CD4-positive, alpha-beta T cell treated with Interleukin-4 for 1 hour (primary cell): ENCODE data around the gene RAI2.

Experiments
- DNase-seq, 2 donors: peaks; one replicate each; pipeline ENCODE4 v3.0.0-alpha.2; 2020 to 2022

Gene RAI2

DNA sequence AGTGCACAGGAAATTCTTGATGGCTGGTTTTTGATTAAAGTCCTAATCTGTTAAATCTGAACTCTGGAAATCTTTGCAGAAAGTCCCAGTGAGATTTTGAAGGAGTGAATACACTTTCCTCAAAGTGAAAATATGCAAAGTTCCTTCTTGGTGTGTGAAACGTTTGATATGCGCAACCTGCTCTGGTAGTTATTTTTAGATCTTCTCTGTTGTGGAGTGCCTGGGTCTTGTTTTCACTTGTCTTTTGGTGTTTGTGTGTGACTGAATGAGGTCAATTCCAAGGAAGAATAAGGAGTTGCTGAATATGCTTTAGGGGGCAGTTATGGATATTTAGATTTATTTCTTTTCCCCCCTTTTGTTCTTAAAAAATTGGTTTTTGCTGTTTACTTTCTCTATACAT lies 82.1 kb downstream of the RAI2 start:
- DNase-seq = no peak

DNA sequence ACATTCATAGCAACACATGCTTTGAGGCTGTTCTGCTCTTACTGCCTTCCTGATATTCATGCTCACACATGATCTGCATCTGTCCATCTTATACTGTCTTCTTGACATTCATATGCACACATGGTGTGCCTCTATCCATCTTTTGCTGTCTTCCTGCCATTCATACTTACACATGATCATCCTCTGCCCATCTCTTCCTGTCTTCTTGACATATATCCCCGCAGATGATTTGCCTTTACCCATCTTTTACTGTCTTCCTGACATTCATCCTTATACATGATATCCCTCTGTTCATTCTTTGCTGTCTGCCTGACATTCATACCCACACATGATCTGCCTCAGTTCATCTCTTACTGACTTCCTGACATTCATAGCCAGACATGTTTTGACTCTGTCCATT lies 87.0 kb downstream of the RAI2 start:
- DNase-seq = no peak

DNA sequence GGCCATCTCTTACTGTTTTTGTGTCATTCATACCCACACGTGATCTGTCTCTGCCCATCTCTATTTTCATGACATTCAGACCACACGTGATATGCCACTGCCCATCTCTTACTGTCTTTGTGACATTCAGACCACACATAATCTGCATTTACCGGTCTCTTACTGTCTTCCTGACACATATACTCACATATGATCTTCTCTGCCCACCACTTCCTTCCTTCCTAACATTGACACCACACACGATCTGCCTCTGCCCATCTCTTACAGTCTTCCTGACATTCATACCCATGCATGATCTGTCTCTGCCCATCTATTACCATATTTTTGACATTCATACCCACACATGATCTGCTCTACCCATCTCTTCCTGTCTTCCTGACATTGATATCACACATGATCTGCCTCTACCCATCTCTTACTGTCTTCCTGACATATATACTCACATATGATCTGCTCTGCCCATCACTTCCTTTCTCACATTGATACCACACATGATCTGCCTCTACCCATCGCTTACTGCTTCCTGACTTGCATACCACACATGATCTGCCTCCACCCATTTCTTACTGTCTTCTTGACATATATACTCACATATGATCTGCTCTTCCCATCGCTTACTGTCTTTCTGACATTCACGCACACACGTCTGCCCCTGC lies 87.7 kb downstream of the RAI2 start:
- no peak for DNase-seq

DNA sequence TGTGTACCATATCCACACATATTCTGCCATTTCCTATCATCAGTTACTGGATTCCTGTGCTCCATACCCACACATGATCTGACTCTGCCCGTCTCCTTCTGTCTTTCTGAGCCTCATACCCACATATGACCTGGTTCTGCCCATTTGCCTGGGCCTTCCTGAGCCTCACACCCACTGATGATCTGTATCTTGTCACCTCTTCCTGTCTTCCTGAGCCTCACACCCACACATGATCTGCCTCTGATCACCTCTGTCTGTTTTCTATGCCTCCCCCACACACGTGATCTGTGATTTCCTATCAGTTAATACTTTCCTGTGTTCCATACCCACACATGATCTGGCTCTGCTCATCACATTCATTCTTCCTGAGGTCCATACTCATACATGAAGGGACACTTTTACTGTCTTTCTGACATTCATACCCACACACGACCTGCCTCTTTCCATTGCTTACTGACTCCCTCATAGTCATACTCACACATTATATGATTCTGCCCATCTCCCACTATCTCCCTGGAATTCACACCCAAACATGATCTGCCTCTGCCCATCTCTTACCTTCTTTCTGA lies 91.3 kb downstream of the RAI2 start:
- DNase-seq = peak in 1 of 2 donors; percentile 2

DNA sequence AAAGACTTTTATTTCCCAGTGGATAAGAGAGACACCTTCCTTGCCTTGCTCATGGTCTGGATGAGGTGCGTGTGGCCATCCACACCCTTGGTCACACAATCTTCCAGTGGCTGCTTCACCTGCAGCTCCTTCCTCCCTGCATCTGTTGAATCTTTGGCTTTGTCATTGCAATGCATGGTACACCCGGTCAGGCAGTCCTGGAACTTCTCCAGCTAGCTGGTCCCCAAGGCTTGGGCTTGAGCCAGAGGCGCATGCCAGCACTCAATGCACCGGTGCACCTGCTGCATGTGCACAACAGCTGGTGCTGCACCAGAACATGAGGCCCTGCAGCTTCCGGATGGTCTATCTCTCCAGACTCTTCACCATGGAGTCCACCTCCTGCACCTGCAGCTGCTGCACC lies 92.1 kb downstream of the RAI2 start:
- no peak for DNase-seq

DNA sequence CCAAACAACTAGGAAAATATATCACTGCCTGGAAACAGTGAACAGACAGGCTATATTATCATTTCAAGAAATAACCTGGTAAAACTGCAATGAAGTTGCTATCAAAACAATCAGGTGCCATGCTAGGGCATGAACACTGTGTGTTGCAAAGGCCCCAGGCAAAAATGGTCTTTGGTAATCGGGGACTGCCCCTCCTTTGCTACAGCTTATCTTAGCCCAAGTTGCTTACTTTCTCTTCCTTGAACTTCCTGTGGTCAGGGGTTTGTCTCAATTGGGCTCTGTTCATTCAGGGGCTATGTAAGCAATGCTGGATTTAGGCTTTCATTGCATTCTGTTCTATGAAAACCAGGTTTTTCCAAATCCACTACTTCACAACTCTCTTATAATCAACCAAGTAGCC lies 93.4 kb downstream of the RAI2 start:
- no peak for DNase-seq

DNA sequence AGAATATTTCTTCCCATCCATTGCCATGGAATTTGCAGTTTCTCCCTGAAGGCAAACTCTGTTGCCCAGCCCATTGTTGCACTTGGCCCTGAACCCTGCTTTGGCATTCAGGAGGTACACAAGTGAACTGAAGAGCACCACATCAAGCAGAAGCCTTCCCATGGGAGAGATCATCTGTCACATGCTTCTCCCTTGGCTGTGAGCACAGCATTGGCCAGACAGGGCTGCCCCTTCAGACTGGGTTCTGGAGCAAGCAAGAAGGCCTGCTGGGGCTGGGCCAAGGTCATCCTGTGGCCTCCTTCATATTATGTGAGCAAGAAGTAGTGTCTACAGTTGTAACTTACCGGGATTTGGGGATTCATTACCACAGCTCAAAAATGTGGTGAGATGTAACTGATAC lies 101.1 kb downstream of the RAI2 start:
- no peak for DNase-seq

DNA sequence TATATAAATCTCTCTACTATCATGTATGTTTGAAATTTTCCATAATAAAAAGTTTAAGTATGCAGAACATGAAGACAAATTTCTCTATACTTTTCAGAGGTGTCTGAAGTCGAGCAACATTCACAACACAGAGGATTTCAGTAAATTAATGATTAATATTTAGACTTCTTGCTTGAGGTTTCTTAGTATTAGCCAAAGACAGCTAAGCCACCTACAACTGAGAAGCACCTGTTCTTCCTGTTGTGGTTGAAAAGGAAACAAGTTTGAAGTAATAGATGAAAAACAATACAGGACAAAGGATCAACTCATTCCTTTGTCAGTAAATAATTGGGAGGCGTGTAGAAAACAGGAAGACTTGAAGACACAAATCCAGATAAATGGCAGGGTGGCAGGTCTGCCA lies 102.7 kb downstream of the RAI2 start:
- DNase-seq = no peak

DNA sequence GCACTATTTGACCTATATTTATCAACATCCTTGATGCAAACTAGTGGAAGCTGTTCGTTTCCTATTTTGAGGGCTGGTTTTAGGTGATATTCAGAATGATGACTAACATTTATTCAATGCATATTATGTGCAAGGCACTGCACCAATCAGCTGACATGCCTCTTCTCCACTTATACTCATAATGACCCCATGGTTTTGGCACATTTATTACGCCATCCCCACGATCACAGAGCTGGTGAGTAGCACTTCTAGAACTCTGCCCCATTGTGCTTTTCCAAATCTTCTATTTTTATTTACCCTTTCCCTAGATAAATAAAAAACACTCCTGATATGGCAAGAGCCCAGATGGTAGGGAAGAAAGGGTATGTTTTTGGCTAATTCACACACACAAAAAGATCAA lies 110.7 kb downstream of the RAI2 start:
- no peak for DNase-seq
